ENCODE results near the gene NALCN. TPM values are rescaled to one million over a fixed set of nuclear protein-coding genes. Genes with fewer than 3 reads are reported as not detected.

The NALCN gene
- total and polyA plus RNA-seq, 2 donors (not counting 1 experiment from before 2014, with no cell fraction given): not detected

GRCh38 chr13:101120007-101120406 is 296.3 kb downstream of the NALCN start:
- no peaks in the 10 kb centered on the region for H3K9me3 ChIP-seq (ENCODE audit: control extremely low read depth in 1 of 3, control insufficient read depth in 2 of 3, insufficient read depth in 1 of 3, low read length in 2 of 3)
- no peak overlapping the region for H2AFZ ChIP-seq (ENCODE audit: insufficient read depth, low read depth, low read length, poor library complexity, severe bottlenecking)
- no peaks in the 10 kb centered on the region for H3K79me2 ChIP-seq (ENCODE audit: control insufficient read depth, insufficient read depth, low read length)
- peaks cover 7% of the 10 kb centered on the region for H3K27me3 Mint-ChIP-seq
- H3K4me2 ChIP-seq (replicated peaks; ENCODE audit: low read depth, low read length, poor library complexity, severe bottlenecking): no peak overlapping the region
- H4K20me1 ChIP-seq (ENCODE audit: control insufficient read depth, insufficient read depth, low read length, poor library complexity, severe bottlenecking): no peaks in the 10 kb centered on the region
- H3K9me3 Mint-ChIP-seq (ENCODE audit: insufficient read depth): no peaks in the 10 kb centered on the region
- no peak overlapping the region for H3K9ac ChIP-seq (ENCODE audit: low read length)
- H3K4me3 ChIP-seq (ENCODE audit: control extremely low read depth in 1 of 5, extremely low read depth in 1 of 5, insufficient read depth in 1 of 5, low read depth in 2 of 5, low read length in 4 of 5): no peak overlapping the region
- POLR2A ChIA-PET: no interaction called here
- no peaks in the 10 kb centered on the region for H3K27me3 ChIP-seq (replicated peaks in 1 of 4; ENCODE audit: control extremely low read depth in 1 of 4, control insufficient read depth in 3 of 4, insufficient read depth in 4 of 4, low read length in 3 of 4)
- intact Hi-C loops (cut with micrococcal nuclease): no loop called here
- CTCF ChIA-PET: interaction anchor here (1.0 to 1.8 kb wide), 2 partner anchors 8 to 25 kb away, joined by 3 read pairs; no protein-coding TSS in a partner anchor
- no peak for TF ChIP-seq CTCF (IDR thresholded peaks at IDR 0.05)
- no peak for TF ChIP-seq EZH2 (IDR thresholded peaks at IDR 0.05; ENCODE audit: borderline replicate concordance, insufficient read depth, low read depth, low read length, poor library complexity, severe bottlenecking)
- ATAC-seq (ENCODE audit: low read depth) (no peak), DNase-seq (no peak)
- no peaks in the 10 kb centered on the region for H3K4me1 ChIP-seq (ENCODE audit: control insufficient read depth in 2 of 2, insufficient read depth in 2 of 2, low read length in 2 of 2)
- 83% methylated on average over 1 of the region's 2 CpGs for WGBS (ENCODE audit: insufficient coverage)
- H3K27ac ChIP-seq (ENCODE audit: low read length in 2 of 2): no peak overlapping the region
- no peak overlapping the region for H3K27ac Mint-ChIP-seq
- H3K4me3 Mint-ChIP-seq: no peak overlapping the region
- H3K4me1 Mint-ChIP-seq: no peaks in the 10 kb centered on the region
- H3K36me3 ChIP-seq (replicated peaks in 1 of 2; ENCODE audit: control extremely low read depth in 1 of 2, control insufficient read depth in 1 of 2, extremely low read depth in 1 of 2, insufficient read depth in 2 of 2, low read length in 1 of 2): no peaks in the 10 kb centered on the region

- no peaks in the 10 kb centered on the region for H3K27me3 ChIP-seq (replicated peaks in 1 of 4; ENCODE audit: control extremely low read depth in 1 of 4, control insufficient read depth in 3 of 4, insufficient read depth in 4 of 4, low read length in 3 of 4)
- no peaks in the 10 kb centered on the region for H3K79me2 ChIP-seq (ENCODE audit: control insufficient read depth, insufficient read depth, low read length)
- intact Hi-C loops (cut with micrococcal nuclease): no loop called here
- TF ChIP-seq CTCF (IDR thresholded peaks at IDR 0.05) (no peak), EZH2 (IDR thresholded peaks at IDR 0.05; ENCODE audit: borderline replicate concordance, insufficient read depth, low read depth, low read length, poor library complexity, severe bottlenecking) (no peak)
- no peak for ATAC-seq (ENCODE audit: low read depth)
- no peak overlapping the region for H3K4me2 ChIP-seq (replicated peaks; ENCODE audit: low read depth, low read length, poor library complexity, severe bottlenecking)
- no peaks in the 10 kb centered on the region for H4K20me1 ChIP-seq (ENCODE audit: control insufficient read depth, insufficient read depth, low read length, poor library complexity, severe bottlenecking)
- POLR2A ChIA-PET: no interaction called here
- CTCF ChIA-PET: no interaction called here
- H3K4me1 ChIP-seq (ENCODE audit: control insufficient read depth in 2 of 2, insufficient read depth in 2 of 2, low read length in 2 of 2): no peaks in the 10 kb centered on the region
- no peaks in the 10 kb centered on the region for H3K9me3 ChIP-seq (ENCODE audit: control extremely low read depth in 1 of 3, control insufficient read depth in 2 of 3, insufficient read depth in 1 of 3, low read length in 2 of 3)
- H3K9ac ChIP-seq (ENCODE audit: low read length): no peak overlapping the region
- Mint-ChIP-seq H3K27ac (no peak overlapping the region), H3K4me1 (no peaks in the 10 kb centered on the region), H3K4me3 (no peak overlapping the region), H3K9me3 (ENCODE audit: insufficient read depth) (no peaks in the 10 kb centered on the region), H3K27me3 (peaks cover 7% of the 10 kb centered on the region)
- H3K4me3 ChIP-seq (ENCODE audit: control extremely low read depth in 1 of 5, extremely low read depth in 1 of 5, insufficient read depth in 1 of 5, low read depth in 2 of 5, low read length in 4 of 5): no peak overlapping the region
- 88% methylated on average over 4 of the region's 4 CpGs for WGBS (ENCODE audit: insufficient coverage)
- H2AFZ ChIP-seq (ENCODE audit: insufficient read depth, low read depth, low read length, poor library complexity, severe bottlenecking): no peak overlapping the region
- no peaks in the 10 kb centered on the region for H3K36me3 ChIP-seq (replicated peaks in 1 of 2; ENCODE audit: control extremely low read depth in 1 of 2, control insufficient read depth in 1 of 2, extremely low read depth in 1 of 2, insufficient read depth in 2 of 2, low read length in 1 of 2)
- no peak overlapping the region for H3K27ac ChIP-seq (ENCODE audit: low read length in 2 of 2)
- no peak for DNase-seq
Observed at GRCh38 chr13:101116826-101117225, 299.5 kb downstream of the NALCN start.

All from B cell (primary cell).